GM19455 (cell line): ENCODE data around the gene FSD1.

Experiments used
- ATAC-seq: cut with Tn5 transposase; IDR thresholded peaks from one replicate; pipeline ENCODE4 v1.9.1; 2021; ENCODE audit not compliant: unreplicated experiment

Gene FSD1

DNA sequence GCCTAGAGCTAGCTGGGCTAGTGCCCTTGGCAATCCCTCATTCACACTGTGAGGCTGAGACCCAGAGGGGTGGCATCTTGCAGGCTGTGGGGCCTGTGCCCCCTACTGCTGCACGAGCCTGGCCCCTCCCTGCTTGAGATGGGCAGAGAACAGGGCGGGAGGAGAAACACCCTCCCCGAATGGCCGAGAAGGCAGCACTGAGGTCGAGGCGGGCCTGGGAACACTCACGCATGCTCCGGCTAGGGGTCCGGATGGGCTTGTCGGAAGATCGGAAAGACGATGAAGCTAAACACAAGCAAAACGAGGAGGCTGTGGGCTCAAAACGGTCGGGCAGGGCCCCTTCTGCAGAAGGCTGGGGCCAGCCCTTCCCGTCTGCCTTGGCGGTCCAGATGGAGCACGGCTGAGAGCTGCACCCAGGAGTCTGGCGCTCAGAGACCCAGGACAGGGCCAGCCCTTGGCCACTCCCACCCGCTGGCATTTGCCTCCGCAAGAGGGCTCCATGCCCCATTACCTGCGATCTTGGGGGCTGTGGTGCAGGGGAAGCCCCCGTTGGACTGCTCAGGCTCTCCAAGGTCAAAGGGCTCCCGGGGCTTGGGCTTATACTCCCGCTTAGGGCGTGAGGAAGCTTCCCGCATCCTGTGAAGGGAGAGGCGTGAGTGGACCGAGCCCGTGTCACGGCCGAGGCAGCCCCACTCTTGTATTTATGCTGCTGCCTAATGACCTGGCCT, 57.9 kb downstream of the FSD1 start:
- ATAC-seq = no peak

DNA sequence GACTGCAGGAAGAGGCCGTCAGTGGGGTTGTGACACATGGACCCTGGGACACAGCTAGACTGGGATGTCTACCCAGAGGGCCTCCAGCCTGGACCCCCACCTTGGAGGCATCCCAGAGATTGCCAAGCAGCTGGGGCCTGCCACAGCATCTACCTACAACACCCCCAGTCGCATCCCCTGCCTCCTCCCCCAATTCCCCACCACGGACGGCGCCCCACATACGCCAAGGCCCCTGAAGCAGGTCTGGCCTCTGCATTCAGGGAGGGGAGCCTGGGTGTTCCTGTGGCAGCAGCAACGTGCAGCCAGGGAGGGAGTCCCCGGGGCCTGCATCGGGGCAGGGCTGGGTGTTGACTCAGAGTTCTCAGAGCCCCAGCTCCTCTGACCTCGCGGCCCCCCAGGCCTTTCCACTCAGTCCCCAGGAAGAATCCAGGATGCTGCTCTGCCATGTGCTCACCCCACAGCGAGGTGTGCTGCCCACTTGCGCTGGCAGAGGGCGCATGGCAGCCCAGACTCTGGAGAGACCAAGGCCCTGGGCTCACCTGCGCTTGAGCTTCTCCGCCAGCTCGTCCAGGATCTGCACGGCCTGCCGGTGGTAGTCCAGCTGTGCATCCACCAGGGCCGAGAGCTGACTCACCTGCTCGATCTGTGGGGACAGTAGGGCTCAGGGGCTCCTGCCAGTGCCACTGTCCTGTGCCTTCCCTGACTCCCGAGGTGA, 58.6 kb downstream of the FSD1 start:
- ATAC-seq = no peak

DNA sequence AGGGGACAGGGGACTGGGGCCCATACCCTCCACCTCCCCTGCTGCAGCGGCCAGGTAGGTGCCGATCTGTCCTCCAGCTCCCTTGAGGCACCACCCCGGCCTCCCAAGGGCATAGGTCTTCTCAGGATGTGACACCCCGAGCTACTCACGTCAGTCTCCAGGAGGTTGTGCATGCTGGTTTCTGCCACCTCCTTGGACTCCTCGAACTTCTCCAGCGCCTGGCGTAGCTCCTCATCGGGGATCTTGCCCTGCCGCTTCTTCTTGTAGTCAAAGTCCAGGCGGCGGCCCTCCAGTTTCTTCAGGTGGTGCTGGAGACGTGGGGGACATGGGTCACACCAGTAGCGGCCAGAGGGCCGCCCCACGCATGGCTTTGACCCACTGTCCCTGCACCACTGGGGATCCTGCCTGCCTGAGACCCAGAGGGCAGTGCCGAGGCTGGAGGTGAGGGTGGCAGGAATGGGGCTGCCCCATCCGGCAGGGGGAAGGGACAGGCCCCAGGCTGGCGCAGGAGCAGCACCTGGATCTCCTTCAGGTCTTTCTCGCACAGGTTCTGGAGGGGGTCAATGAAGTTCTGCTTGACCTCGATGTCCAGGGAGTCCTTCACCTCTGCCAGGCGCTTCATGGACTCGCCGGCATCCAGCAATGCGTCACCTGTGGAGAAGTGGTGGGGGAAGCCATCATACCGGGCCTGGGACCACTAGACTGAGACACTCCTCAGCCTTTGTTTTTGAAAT, 59.3 kb downstream of the FSD1 start:
- no peak for ATAC-seq

DNA sequence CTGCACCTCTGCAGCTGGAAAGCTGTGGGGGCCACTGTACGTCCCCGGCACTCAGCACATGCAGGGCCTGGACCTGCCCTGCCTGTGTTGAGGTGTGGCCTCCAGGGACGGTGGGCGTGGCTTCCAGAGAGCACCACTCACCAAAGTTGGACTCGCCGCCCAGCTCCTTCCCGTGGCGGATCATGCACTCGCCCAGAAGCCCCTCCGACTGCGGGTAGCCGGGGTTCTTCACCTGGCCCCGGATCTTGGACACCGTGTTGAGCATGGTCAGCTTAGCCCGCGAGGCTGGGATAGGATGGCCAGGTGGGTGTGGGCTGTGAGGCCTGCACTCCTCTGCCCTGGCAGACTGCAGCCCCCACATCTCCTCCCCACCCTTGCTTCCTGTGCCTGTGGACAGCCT, 60.9 kb downstream of the FSD1 start:
- ATAC-seq = no peak

GRCh38 chr19:4365791-4366665, 61.6 kb downstream of the FSD1 start:
- ATAC-seq = no peak

DNA sequence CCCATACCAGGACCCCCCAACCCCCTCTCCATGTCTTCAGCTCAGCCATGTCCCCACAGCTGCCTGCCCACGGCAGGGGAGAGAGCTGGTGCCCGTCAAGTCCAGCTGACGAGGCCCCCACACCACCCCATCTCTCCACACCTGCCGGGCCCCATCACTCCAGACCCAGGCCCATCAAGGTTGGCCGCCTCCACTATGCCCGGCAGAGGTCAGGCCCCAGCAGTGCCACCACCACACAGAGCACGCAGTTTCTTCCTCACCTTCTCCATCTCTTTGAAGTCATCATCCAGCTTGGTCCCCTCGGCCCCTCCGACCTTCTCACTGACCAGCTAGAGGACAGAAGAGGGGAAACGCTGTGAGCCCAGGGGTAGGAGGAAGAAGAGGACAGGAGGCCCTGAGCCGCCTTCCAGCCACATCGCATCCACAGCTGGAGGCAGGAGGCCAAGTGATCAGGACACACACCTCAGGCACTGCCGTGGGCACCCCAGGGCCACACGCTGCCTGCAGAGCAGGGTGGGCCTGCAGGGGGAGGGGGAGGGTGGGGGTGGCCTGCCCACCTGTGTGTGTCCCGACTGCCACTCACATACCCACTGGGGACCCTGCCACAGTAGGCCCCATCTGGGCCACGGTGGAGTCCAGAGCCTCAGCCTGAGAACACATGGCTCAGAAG, 62.4 kb downstream of the FSD1 start:
- no peak for ATAC-seq

DNA sequence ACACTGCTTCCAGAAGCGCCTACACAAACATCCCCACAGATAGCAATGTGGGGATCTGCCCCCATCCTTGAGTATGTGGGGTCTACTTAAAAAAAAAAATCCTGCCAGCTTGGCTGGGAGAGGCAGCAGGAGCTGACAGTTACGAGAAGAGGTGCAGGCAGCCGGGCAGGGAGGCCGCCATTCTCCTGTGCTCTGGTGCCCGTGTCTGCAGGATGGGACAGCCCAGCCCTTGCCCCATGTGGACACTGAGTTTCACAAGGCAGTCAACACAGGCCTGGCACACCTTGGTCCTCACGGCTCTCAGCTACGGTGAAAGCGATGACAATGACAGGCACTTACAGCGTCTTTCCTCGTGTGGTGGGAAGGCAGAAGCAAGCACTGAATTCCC, 62.9 kb downstream of the FSD1 start:
- no peak for ATAC-seq

DNA sequence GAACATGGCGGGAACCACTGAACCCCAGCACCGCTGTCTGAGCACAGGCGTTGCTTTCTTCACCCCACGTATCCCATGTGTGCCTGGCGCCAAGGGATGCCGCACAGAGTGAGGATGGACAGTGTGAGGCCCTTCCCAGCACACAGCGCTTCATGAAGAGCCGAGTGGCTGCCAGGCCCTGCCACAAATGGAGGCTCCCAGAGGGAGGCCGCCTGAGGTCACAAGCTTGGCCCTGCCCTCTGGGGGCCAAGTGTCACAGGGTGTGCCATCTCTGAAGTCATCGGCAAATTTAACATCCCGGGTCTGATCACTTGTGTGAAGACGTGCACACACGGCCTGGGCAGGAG, 63.4 kb downstream of the FSD1 start:
- ATAC-seq = no peak

GRCh38 chr19:4368128-4368820, 63.9 kb downstream of the FSD1 start:
- no peak for ATAC-seq

GRCh38 chr19:4369109-4369887, 64.9 kb downstream of the FSD1 start:
- ATAC-seq = peak; percentile 36

GRCh38 chr19:4369888-4370260, 65.5 kb downstream of the FSD1 start:
- ATAC-seq = peak; percentile 42

DNA sequence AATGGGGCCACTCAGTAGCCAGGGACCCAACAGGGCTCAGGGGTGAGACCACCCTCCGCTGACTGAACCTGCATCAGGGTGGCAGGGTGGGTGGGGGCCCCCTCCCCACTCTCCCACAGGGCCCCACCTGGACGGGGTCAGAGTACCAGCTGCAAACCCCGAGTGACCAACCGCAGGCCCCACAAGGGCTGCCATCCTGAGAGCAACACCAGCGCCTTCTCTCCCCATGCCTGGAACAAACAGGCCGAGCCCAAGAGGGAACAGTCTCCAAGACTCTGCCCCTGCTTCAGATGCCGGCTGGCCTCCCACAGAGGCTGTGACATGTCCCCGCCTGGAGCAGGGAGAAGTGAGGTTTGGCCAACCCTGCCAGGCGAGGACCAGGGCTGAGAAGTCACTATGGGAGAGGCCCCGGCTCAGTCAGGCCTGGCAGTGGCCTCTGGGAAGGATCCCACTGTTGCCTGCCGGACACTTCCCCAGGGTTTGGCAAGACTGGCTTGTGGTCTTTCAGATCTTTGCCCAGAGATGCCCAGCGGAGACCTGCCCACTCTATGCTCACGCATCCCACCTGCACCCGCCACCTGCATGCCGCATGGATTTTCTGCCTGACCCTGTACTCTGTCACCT, 66.1 kb downstream of the FSD1 start:
- no peak for ATAC-seq

- ATAC-seq = no peak
Measured at GRCh38 chr19:4371247-4372164, 67.1 kb downstream of the FSD1 start.

GRCh38 chr19:4372165-4373012, 68.0 kb downstream of the FSD1 start:
- ATAC-seq = no peak

DNA sequence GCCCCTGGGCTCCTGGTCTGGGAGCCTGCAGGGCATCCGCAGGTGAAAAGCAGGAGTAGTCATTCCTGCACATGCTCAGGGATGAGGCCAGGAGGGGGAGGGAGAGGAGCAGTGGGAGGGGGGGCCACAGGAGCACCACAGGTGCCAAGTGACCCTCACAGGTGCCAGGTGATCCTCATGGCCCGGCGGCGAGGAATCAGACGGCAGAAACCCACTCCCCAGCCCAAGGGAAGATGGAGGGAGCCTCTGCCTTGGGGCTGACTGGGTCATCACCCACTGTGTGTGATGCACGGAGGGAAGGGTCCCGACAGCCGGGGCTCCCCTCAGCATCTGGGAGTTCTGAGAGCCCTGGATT, 68.6 kb downstream of the FSD1 start:
- no peak for ATAC-seq
